ENCODE results near the gene ZDHHC3.

The ZDHHC3 gene

GRCh38 chr3:44890258-44890657 is 85.7 kb downstream of the ZDHHC3 start:
- Histone ChIP-seq H3K27me3 (ENCODE audit: insufficient read depth, low read length, poor library complexity) (no peaks in the 10 kb centered on the region), H4K20me1 (ENCODE audit: insufficient read depth, low read length) (no peaks in the 10 kb centered on the region), H3K27ac (ENCODE audit: low read length) (no peak overlapping the region), H3K4me3 (ENCODE audit: low read depth in 1 of 2, low read length in 2 of 2) (no peak overlapping the region), H3K4me2 (ENCODE audit: insufficient read depth, low read length) (no peak overlapping the region), H3K9ac (ENCODE audit: low read depth, low read length) (no peak overlapping the region), H2AFZ (ENCODE audit: low read depth, low read length) (no peak overlapping the region), H3K36me3 (ENCODE audit: insufficient read depth, low read length) (no peaks in the 10 kb centered on the region), H3K9me3 (ENCODE audit: insufficient read depth, low read length, severe bottlenecking) (no peaks in the 10 kb centered on the region), H3K79me2 (ENCODE audit: insufficient read depth, low read length) (no peaks in the 10 kb centered on the region), H3K4me1 (ENCODE audit: insufficient read depth, low read length) (no peaks in the 10 kb centered on the region)
- DNase-seq (no peak), ATAC-seq (ENCODE audit: insufficient read depth, low read depth) (no peak)
- TF ChIP-seq EZH2 (IDR thresholded peaks at IDR 0.05; ENCODE audit: borderline replicate concordance, low read depth, low read length, severe bottlenecking), result no peak
- TF ChIP-seq CTCF (IDR thresholded peaks at IDR 0.05; ENCODE audit: borderline replicate concordance, extremely low read depth, low read length, poor library complexity, severe bottlenecking), result no peak

- Histone ChIP-seq H3K27me3 (ENCODE audit: insufficient read depth, low read length, poor library complexity) (no peaks in the 10 kb centered on the region), H4K20me1 (ENCODE audit: insufficient read depth, low read length) (no peaks in the 10 kb centered on the region), H3K9ac (ENCODE audit: low read depth, low read length) (no peak overlapping the region), H2AFZ (ENCODE audit: low read depth, low read length) (no peak overlapping the region), H3K36me3 (ENCODE audit: insufficient read depth, low read length) (no peaks in the 10 kb centered on the region), H3K27ac (ENCODE audit: low read length) (no peak overlapping the region), H3K4me1 (ENCODE audit: insufficient read depth, low read length) (no peaks in the 10 kb centered on the region), H3K9me3 (ENCODE audit: insufficient read depth, low read length, severe bottlenecking) (no peaks in the 10 kb centered on the region), H3K79me2 (ENCODE audit: insufficient read depth, low read length) (no peaks in the 10 kb centered on the region), H3K4me3 (ENCODE audit: low read depth in 1 of 2, low read length in 2 of 2) (no peak overlapping the region), H3K4me2 (ENCODE audit: insufficient read depth, low read length) (no peak overlapping the region)
- ATAC-seq (ENCODE audit: insufficient read depth, low read depth), result no peak
- DNase-seq, result no peak
- TF ChIP-seq EZH2 (IDR thresholded peaks at IDR 0.05; ENCODE audit: borderline replicate concordance, low read depth, low read length, severe bottlenecking) (no peak), CTCF (IDR thresholded peaks at IDR 0.05; ENCODE audit: borderline replicate concordance, extremely low read depth, low read length, poor library complexity, severe bottlenecking) (no peak)
Observed at GRCh38 chr3:44887101-44887500, 88.9 kb downstream of the ZDHHC3 start.

- H3K36me3 ChIP-seq (ENCODE audit: insufficient read depth, low read length), result no peaks in the 10 kb centered on the region
- no peaks in the 10 kb centered on the region for H3K27me3 ChIP-seq (ENCODE audit: insufficient read depth, low read length, poor library complexity)
- no peak overlapping the region for H3K27ac ChIP-seq (ENCODE audit: low read length)
- ATAC-seq (ENCODE audit: insufficient read depth, low read depth), result no peak
- no peaks in the 10 kb centered on the region for H3K79me2 ChIP-seq (ENCODE audit: insufficient read depth, low read length)
- H4K20me1 ChIP-seq (ENCODE audit: insufficient read depth, low read length), result no peaks in the 10 kb centered on the region
- H2AFZ ChIP-seq (ENCODE audit: low read depth, low read length), result no peak overlapping the region
- H3K4me1 ChIP-seq (ENCODE audit: insufficient read depth, low read length), result no peaks in the 10 kb centered on the region
- DNase-seq, result no peak
- H3K4me2 ChIP-seq (ENCODE audit: insufficient read depth, low read length), result no peak overlapping the region
- H3K4me3 ChIP-seq (ENCODE audit: low read depth in 1 of 2, low read length in 2 of 2), result no peak overlapping the region
- H3K9me3 ChIP-seq (ENCODE audit: insufficient read depth, low read length, severe bottlenecking), result no peaks in the 10 kb centered on the region
- H3K9ac ChIP-seq (ENCODE audit: low read depth, low read length), result no peak overlapping the region
- TF ChIP-seq CTCF (IDR thresholded peaks at IDR 0.05; ENCODE audit: borderline replicate concordance, extremely low read depth, low read length, poor library complexity, severe bottlenecking) (no peak), EZH2 (IDR thresholded peaks at IDR 0.05; ENCODE audit: borderline replicate concordance, low read depth, low read length, severe bottlenecking) (no peak)
Observed at GRCh38 chr3:44886561-44886960, 89.4 kb downstream of the ZDHHC3 start.

- Histone ChIP-seq H3K36me3 (ENCODE audit: insufficient read depth, low read length) (no peaks in the 10 kb centered on the region), H3K79me2 (ENCODE audit: insufficient read depth, low read length) (no peaks in the 10 kb centered on the region), H3K9ac (ENCODE audit: low read depth, low read length) (no peak overlapping the region), H3K4me2 (ENCODE audit: insufficient read depth, low read length) (no peak overlapping the region), H3K4me1 (ENCODE audit: insufficient read depth, low read length) (no peaks in the 10 kb centered on the region), H3K27me3 (ENCODE audit: insufficient read depth, low read length, poor library complexity) (no peaks in the 10 kb centered on the region), H2AFZ (ENCODE audit: low read depth, low read length) (no peak overlapping the region), H3K27ac (ENCODE audit: low read length) (no peak overlapping the region), H3K9me3 (ENCODE audit: insufficient read depth, low read length, severe bottlenecking) (no peaks in the 10 kb centered on the region), H4K20me1 (ENCODE audit: insufficient read depth, low read length) (no peaks in the 10 kb centered on the region), H3K4me3 (ENCODE audit: low read depth in 1 of 2, low read length in 2 of 2) (no peak overlapping the region)
- ATAC-seq (ENCODE audit: insufficient read depth, low read depth) (no peak), DNase-seq (no peak)
- TF ChIP-seq CTCF (IDR thresholded peaks at IDR 0.05; ENCODE audit: borderline replicate concordance, extremely low read depth, low read length, poor library complexity, severe bottlenecking) (no peak), EZH2 (IDR thresholded peaks at IDR 0.05; ENCODE audit: borderline replicate concordance, low read depth, low read length, severe bottlenecking) (no peak)
Observed at GRCh38 chr3:44885618-44886017, 90.4 kb downstream of the ZDHHC3 start.

All from DND-41 (cell line).